Nephron (organoid): Measurements from ENCODE around the gene OR4D9.
"Not testable (repeated sequence)": the region's sequence is repeated elsewhere in the genome, so short reads cannot be mapped to it uniquely, and the experiment has no call there.

Experiments
- H3K27ac Mint-ChIP-seq, 3 experiments: 2 replicates each; pipeline ENCODE4 v1.8.0; 2020; ENCODE audit warnings: mixed read lengths in 3 of 3, mild to moderate bottlenecking in 2 of 3, moderate library complexity in 1 of 3
- H3K27me3 Mint-ChIP-seq: 2 replicates; pipeline ENCODE4 v1.8.0; 2021; ENCODE audit warnings: low read depth, mild to moderate bottlenecking, moderate library complexity, mixed read lengths
- H3K36me3 Mint-ChIP-seq: 2 replicates; pipeline ENCODE4 v1.8.0; 2020; ENCODE audit warnings: low read depth, mixed read lengths
- H3K4me1 Mint-ChIP-seq: 2 replicates; pipeline ENCODE4 v1.8.0; 2020; ENCODE audit warnings: mixed read lengths
- H3K4me3 Mint-ChIP-seq, 3 experiments: 2 replicates each; pipeline ENCODE4 v1.8.0; 2020; ENCODE audit warnings: mild to moderate bottlenecking in 3 of 3, mixed read lengths in 3 of 3, moderate library complexity in 2 of 3
- H3K9me3 Mint-ChIP-seq: 2 replicates; pipeline ENCODE4 v1.8.0; 2020; ENCODE audit warnings: mixed read lengths
- CTCF ChIP-seq, 3 experiments: fragments of 200-600 bp; sonication (generic); IDR thresholded peaks; one replicate each; pipeline ENCODE4 v1.5.0; 2021; ENCODE audit warnings: antibody characterized with exemption in 3 of 3; ENCODE audit not compliant: unreplicated experiment in 3 of 3

Gene OR4D9

GRCh38 chr11:59545179-59546020, 34.1 kb downstream of the OR4D9 start:
- Mint-ChIP-seq H3K9me3 (no peaks in the 10 kb centered on the region), H3K4me1 (peaks cover 17% of the 10 kb centered on the region), H3K27ac (no peak overlapping the region), H3K4me3 (no peak overlapping the region), H3K36me3 (no peaks in the 10 kb centered on the region), H3K27me3 (no peaks in the 10 kb centered on the region)
- TF ChIP-seq CTCF (IDR thresholded peaks at IDR 0.05; ENCODE audit: unreplicated experiment in 3 of 3) = no peak

GRCh38 chr11:59547605-59548308, 36.4 kb downstream of the OR4D9 start:
- not testable (repeated sequence) for H3K9me3 Mint-ChIP-seq, H3K27me3 Mint-ChIP-seq, H3K36me3 Mint-ChIP-seq, H3K27ac Mint-ChIP-seq
- Mint-ChIP-seq H3K4me1 (peaks cover 17% of the 10 kb centered on the region), H3K4me3 (peak overlapping the region in 1 of 3 experiments; percentile 25)

GRCh38 chr11:59548309-59548656, 36.9 kb downstream of the OR4D9 start:
- H3K27ac Mint-ChIP-seq = no peak overlapping the region
- TF ChIP-seq CTCF (IDR thresholded peaks at IDR 0.05; ENCODE audit: unreplicated experiment in 3 of 3) = no peak
- H3K4me1 Mint-ChIP-seq = peaks cover 17% of the 10 kb centered on the region
- peak overlapping the region in 1 of 3 experiments; percentile 25 for H3K4me3 Mint-ChIP-seq
- no peaks in the 10 kb centered on the region for H3K27me3 Mint-ChIP-seq
- H3K36me3 Mint-ChIP-seq = no peaks in the 10 kb centered on the region
- H3K9me3 Mint-ChIP-seq = no peaks in the 10 kb centered on the region

- Mint-ChIP-seq H3K9me3 (no peaks in the 10 kb centered on the region), H3K27ac (peak overlapping the region; percentile 96 to 100 (median 96)), H3K36me3 (no peaks in the 10 kb centered on the region), H3K4me3 (peak overlapping the region; percentile 83 to 96 (median 94)), H3K27me3 (no peaks in the 10 kb centered on the region), H3K4me1 (peaks cover 17% of the 10 kb centered on the region)
- peak; percentile 63 to 68 (median 64) for TF ChIP-seq CTCF (IDR thresholded peaks at IDR 0.05; ENCODE audit: unreplicated experiment in 3 of 3)
Measured at GRCh38 chr11:59550368-59550841, 39.1 kb downstream of the OR4D9 start.

GRCh38 chr11:59550842-59551658, 39.7 kb downstream of the OR4D9 start:
- TF ChIP-seq CTCF (IDR thresholded peaks at IDR 0.05; ENCODE audit: unreplicated experiment in 3 of 3) = no peak
- Mint-ChIP-seq H3K4me1 (peaks cover 22% of the 10 kb centered on the region), H3K27me3 (no peaks in the 10 kb centered on the region), H3K27ac (peak overlapping the region; percentile 96 to 100 (median 96)), H3K4me3 (peak overlapping the region; percentile 83 to 96 (median 94)), H3K36me3 (no peaks in the 10 kb centered on the region), H3K9me3 (no peaks in the 10 kb centered on the region)
